Right lobe of liver (tissue), 4 donors: ENCODE results near the gene RIPK1.
"Not testable (repeated sequence)": the region's sequence is repeated elsewhere in the genome, so short reads cannot be mapped to it uniquely, and the experiment has no call there.

Source experiments
- CTCF ChIP-seq, 4 donors: fragments of 200-600 bp in 3 of 4; fragments of 450-650 bp in 1 of 4; IDR thresholded peaks; one replicate each; pipeline versions ENCODE4 v1.5.1 to v1.8.0; 2016 to 2022; ENCODE audit warnings: antibody characterized with exemption in 4 of 4, mild to moderate bottlenecking in 2 of 4
- POLR2A ChIP-seq: fragments of 450-650 bp; IDR thresholded peaks from one replicate; pipeline ENCODE4 v1.6.1; 2017; ENCODE audit warnings: antibody characterized with exemption, mild to moderate bottlenecking
- donor health status: DM: no; HTN: no; CAD: no.
- donor health status: DM: no; HTN: no; CAD: no.
- donor health status: DM: no; HTN: yes; CAD: no.

GRCh38 chr6:3060092-3060491 lies 8.2 kb upstream of the RIPK1 start:
- TF ChIP-seq CTCF (IDR thresholded peaks at IDR 0.05); POLR2A: not testable (repeated sequence)
